A549 treated with CpdA at 1 μM for 4 hours (cell line): ENCODE measurements around the gene FERMT1. TPM values are rescaled to one million over a fixed set of nuclear protein-coding genes. Genes with fewer than 3 reads are reported as not detected.

ENCODE experiments used
- total RNA-seq: library from RNA; stranded (reverse); fragments of 200-300 nt; extraction: Qiagen RNA extraction; gene quantifications from 5 replicates; pipeline ENCODE4 v1.2.3, GENCODE V29; 2022; ENCODE audit warnings: low read depth

The FERMT1 gene, protein sequence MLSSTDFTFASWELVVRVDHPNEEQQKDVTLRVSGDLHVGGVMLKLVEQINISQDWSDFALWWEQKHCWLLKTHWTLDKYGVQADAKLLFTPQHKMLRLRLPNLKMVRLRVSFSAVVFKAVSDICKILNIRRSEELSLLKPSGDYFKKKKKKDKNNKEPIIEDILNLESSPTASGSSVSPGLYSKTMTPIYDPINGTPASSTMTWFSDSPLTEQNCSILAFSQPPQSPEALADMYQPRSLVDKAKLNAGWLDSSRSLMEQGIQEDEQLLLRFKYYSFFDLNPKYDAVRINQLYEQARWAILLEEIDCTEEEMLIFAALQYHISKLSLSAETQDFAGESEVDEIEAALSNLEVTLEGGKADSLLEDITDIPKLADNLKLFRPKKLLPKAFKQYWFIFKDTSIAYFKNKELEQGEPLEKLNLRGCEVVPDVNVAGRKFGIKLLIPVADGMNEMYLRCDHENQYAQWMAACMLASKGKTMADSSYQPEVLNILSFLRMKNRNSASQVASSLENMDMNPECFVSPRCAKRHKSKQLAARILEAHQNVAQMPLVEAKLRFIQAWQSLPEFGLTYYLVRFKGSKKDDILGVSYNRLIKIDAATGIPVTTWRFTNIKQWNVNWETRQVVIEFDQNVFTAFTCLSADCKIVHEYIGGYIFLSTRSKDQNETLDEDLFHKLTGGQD
- 16.3 to 20.6 TPM (median 17.5 TPM) in 5 replicates for total RNA-seq

DNA sequence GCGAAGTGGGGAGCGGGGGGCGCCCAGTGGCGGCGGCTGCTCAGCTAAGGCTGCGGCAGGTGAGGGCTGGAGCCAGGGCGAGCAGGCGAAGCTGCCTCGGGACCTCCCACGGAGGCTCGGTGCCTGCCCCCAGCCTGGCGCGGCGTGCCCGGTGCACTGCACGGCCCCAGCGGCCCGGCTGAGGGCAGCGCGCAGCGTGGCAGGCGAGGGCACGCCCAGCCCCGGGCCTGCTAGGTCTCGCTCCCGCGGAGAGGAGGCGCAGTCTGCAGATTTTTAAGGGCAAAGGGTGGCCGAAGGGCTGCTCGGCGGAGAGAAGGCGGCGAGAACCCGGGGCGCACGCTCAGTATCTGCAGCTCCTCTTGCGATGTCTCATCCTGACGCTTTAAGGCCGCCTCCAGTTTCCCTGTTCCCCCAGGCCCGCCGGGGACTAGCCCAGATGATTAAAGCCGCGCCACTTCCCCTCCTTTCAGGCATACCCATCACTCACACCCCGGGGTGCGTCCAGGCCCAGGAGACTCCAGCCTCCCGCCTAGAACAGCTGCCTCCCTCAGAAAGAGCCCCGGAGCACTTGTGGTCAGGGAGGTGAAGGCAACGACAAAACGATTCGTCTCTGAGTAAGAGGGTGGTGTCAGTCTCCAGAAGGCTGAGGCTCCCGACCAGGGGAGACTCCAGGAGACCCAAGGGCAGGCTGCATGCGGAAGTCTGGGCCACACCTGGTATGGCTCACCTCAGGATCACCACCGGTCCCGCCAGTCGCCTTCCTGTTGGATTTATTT lies at the start of gene FERMT1:
Gene FERMT1, minus strand, starts transcription at position 158 of the 776 bp plus-strand sequence. CDS start 3,476 bp downstream, outside the sequence.

DNA sequence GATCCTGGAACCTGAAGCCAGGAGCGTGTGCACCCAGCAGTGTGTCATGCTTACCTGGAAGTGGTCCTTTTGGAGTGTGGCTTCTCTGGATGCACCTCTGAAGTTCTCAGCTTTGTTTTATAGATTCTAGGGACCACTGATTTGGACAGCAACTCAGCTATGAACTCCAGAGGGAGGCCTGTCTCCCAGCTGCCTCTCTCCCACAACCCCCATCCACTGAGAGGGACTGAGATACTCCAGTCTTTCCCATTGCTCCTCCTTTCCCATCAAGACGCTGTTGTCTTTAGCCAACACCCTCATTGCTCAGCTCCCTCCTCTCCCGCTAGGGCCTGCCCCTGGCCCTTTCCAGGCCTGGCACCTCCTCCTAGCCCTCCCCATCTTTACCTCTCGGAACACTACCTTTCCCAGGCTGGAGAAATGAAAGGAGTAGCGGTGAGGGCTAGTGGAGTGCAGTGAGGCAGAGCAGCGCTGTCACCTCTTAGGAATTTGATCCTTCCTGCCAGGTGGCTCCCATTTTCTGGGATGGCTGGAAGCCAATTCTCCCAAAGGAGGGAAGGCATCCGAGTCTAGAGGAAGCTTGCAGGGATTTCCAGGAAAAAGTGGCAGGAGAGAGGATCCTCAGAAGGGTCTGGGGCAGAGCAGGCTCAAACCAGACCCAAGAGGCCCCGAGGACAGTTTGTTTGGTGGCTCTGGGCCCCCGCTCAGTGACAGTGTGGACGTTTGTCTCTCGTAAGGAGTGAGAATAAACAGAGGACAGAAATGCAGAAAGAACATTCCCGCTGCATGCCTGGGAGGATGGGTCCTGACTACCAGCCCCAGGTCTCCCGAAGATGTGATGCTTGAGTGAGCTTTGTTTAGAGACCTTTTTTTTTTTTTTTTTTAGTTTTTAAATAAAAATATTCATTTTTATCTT lies 68.8 kb downstream of the FERMT1 start, which contains the start of gene LRRN4:
Gene LRRN4, minus strand, starts transcription at position 285 of the 913 bp plus-strand sequence. CDS start 1,261 bp downstream, outside the sequence.

Other genes starting within 250 kb of the FERMT1 start
- gene CHGB, start 211.5 kb downstream of the FERMT1 start, total RNA-seq, result 2.4 to 3.6 TPM (median 2.8 TPM) in 5 replicates
- 29.2 to 37.3 TPM (median 31.9 TPM) in 5 replicates for gene TRMT6, start 172.5 kb downstream of the FERMT1 start, total RNA-seq
- 17.1 to 24.0 TPM (median 21.2 TPM) in 5 replicates for gene MCM8, start 172.4 kb downstream of the FERMT1 start, total RNA-seq
- gene CRLS1, start 116.9 kb downstream of the FERMT1 start, total RNA-seq, result 43.1 to 73.9 TPM (median 67.4 TPM) in 5 replicates
- 0.02 TPM in 1 of 5 replicates, not detected in the others for gene LRRN4, start 69.0 kb downstream of the FERMT1 start, total RNA-seq